ENCODE data around the gene ZNF3. TPM values are rescaled to one million over a fixed set of nuclear protein-coding genes. Genes with fewer than 3 reads are reported as not detected.

The ZNF3 gene
- total RNA-seq, 4 donors from 2014 or later = 14.5 to 25.4 (median 17.9) TPM

DNA sequence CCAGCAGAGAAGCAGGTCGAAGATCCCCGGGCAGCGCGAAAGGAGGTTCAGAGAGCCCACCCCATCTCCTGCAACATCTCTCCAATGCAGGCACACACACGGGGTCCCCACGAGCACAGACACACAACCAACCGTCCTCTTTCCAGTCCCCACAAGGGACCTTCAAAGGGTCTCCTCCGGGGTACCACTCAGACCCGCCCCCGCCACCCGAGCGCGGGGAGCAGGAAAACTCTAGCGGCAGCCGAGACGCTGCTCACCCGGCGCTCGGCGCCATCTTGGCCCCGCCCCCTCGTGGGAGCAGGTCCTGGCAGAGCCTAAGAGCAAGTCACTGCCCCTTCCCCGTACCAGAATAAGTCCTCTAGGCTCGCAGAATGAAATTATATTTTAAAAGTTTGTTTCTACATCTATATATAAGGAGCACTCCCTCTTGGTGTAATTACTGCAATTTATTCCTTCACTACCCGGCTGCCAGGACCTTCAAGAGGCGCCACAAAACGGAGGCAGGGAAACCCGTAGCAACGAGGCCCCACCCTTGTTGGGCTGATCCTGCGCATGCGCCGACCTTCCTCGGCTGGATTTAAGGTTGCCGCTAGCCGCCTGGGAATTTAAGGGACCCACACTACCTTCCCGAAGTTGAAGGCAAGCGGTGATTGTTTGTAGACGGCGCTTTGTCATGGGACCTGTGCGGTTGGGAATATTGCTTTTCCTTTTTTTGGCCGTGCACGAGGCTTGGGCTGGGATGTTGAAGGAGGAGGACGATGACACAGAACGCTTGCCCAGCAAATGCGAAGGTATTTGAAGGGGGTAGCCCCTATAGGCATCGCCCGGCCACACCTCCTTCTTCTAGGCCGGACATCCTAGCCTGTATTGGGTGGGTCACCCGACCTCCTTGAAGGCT lies 37.8 kb upstream of the ZNF3 start, which contains the start of the genes CNPY4 and TAF6:
Gene CNPY4, plus strand, starts transcription at position 563 of the 898 bp plus-strand sequence. Its CDS starts 111 bp downstream, at position 674.
Gene TAF6, minus strand, starts transcription at position 287 of the 898 bp plus-strand sequence. CDS start 5,149 bp downstream, outside the sequence.
- TF ChIP-seq, protein P1, sequence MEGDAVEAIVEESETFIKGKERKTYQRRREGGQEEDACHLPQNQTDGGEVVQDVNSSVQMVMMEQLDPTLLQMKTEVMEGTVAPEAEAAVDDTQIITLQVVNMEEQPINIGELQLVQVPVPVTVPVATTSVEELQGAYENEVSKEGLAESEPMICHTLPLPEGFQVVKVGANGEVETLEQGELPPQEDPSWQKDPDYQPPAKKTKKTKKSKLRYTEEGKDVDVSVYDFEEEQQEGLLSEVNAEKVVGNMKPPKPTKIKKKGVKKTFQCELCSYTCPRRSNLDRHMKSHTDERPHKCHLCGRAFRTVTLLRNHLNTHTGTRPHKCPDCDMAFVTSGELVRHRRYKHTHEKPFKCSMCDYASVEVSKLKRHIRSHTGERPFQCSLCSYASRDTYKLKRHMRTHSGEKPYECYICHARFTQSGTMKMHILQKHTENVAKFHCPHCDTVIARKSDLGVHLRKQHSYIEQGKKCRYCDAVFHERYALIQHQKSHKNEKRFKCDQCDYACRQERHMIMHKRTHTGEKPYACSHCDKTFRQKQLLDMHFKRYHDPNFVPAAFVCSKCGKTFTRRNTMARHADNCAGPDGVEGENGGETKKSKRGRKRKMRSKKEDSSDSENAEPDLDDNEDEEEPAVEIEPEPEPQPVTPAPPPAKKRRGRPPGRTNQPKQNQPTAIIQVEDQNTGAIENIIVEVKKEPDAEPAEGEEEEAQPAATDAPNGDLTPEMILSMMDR (IDR thresholded peaks at IDR 0.05) = no peak
- peak; percentile 76 for DNase-seq (ENCODE audit: low spot score)
- ATAC-seq (ENCODE audit: low FRiP score) = peak; percentile 92

DNA sequence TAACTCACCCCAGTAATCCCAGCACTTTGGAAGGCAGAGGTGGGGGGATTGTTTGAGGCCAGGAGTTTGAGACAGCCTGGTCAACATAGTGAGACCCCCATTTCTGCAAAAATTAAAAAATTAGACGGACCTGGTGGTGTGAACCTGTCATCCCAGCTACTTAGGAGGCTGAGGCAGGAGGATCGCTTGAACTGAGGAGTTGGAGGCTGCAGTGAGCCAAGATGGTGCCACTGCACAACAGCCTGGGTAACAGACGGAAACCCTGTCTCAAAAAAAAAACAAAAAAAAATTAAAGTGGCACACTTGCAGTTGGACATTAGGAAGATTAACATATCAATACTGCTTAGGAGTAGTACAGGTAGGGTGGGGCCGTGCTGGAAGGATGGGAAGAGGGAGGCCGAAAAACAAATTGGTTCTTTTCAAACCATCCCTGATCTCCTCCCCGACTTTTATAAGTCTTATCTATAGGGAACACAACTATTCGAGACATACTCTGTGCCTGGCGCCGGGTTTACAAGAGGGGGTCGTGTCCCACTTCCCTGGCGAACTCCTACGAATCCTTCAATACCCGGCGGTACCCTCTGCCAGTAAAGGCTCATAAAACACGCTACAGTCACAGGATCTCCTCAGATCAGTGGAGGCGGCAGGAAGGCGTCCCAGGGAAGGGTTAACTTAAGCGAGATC lies 37.0 kb upstream of the ZNF3 start:
- TF ChIP-seq, protein P1 (IDR thresholded peaks at IDR 0.05) = no peak
- ATAC-seq (ENCODE audit: low FRiP score) = no peak
- no peak for DNase-seq (ENCODE audit: low spot score)

- TF ChIP-seq, protein P1 (IDR thresholded peaks at IDR 0.05) = no peak
- no peak for DNase-seq (ENCODE audit: low spot score)
- no peak for ATAC-seq (ENCODE audit: low FRiP score)
Observed at GRCh38 chr7:100115026-100115425, 33.5 kb upstream of the ZNF3 start.

GRCh38 chr7:100111914-100112313 lies 30.4 kb upstream of the ZNF3 start:
- TF ChIP-seq, protein P1 (IDR thresholded peaks at IDR 0.05) = no peak
- DNase-seq (ENCODE audit: low spot score) (no peak), ATAC-seq (ENCODE audit: low FRiP score) (no peak)

DNA sequence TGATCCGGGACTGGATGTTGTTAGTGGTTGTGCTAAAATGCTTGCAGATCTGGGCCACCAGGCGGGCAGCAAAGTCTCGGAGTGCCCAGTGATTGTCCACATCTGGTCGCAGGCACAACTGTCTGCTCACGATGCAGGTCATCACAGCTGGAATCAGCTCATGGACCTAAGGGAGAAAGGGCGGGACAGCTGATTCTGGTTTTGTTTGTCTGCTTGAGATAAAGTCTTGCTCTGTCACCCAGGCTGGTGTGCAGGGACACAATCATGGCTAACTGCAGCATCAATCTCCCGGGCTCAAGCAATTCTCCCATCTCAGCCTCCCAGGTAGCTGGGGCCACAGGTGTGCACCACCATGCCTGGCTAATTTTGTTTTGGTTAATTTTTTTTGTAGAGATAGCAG lies 29.6 kb upstream of the ZNF3 start:
- DNase-seq (ENCODE audit: low spot score) (no peak), ATAC-seq (ENCODE audit: low FRiP score) (no peak)
- TF ChIP-seq, protein P1 (IDR thresholded peaks at IDR 0.05) = no peak

DNA sequence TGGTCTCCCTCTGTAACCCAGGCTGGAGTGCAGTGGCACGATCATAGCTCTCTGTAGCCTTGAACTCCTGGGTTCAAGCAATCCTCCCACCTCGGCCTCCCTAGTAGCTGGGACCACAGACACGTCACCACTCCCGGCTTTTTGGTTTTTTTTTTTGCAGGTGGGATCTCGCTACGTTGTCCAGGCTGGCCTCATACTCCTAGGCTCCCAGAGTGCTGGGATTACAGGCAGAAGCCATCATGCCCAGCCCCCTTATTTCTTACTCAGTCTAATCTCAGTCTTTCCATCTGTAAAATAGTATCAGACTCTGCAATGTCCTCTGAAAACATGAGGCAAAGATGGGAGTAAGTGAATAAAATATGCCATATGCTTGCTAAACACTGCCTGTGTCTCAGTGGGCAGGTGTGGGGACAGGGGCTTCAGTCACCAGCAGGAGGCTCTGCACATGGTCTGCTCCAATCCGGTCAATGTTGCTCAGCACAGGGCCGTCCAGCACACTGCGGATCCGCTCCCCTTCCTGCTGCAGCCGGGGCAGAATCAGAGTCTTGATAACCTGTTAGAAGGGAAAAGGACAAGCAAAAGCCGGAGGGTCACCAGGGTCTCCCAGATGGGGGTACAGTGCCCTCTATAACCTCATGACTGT lies 28.1 kb upstream of the ZNF3 start:
- TF ChIP-seq, protein P1 (IDR thresholded peaks at IDR 0.05) = no peak
- DNase-seq (ENCODE audit: low spot score) (no peak), ATAC-seq (ENCODE audit: low FRiP score) (no peak)
